DND-41 (cell line): Measurements from ENCODE around the gene SCRN3.

Experiments used
- ATAC-seq: fragments of 200-7000 bp; cut with Tn5 transposase; 3 replicates; pipeline ENCODE4 v1.9.1; 2021; ENCODE audit warnings: low read depth; ENCODE audit not compliant: insufficient read depth
- DNase-seq: peaks from one replicate; pipeline ENCODE4 v3.0.0-alpha.2; 2020
- H2AFZ ChIP-seq: 2 replicates; pipeline ENCODE4 v1.6.0; 2012; ENCODE audit warnings: low read depth, low read length
- H3K27ac ChIP-seq: 2 replicates; pipeline ENCODE4 v1.5.1; 2012; ENCODE audit warnings: low read length, inconsistent platforms
- H3K27me3 ChIP-seq: fragments of 200-600 bp; sonication (generic); 2 replicates; pipeline ENCODE4 v1.6.0; 2012; ENCODE audit warnings: low read length, mild to moderate bottlenecking, inconsistent platforms; ENCODE audit not compliant: insufficient read depth, poor library complexity
- H3K36me3 ChIP-seq: 2 replicates; pipeline ENCODE4 v1.5.1; 2012; ENCODE audit warnings: low read length, inconsistent platforms; ENCODE audit not compliant: insufficient read depth
- H3K4me1 ChIP-seq: 2 replicates; pipeline ENCODE4 v1.5.1; 2012; ENCODE audit warnings: mild to moderate bottlenecking, low read length; ENCODE audit not compliant: insufficient read depth
- H3K4me2 ChIP-seq: 2 replicates; pipeline ENCODE4 v1.6.0; 2012; ENCODE audit warnings: mild to moderate bottlenecking, moderate library complexity, low read length, inconsistent platforms; ENCODE audit not compliant: insufficient read depth
- H3K4me3 ChIP-seq, 2 experiments: fragments of 200-600 bp in 1 of 2; shearing (Covaris generic) in 1 of 2; 2 replicates each; pipeline ENCODE4 v1.5.1; 2012 to 2016; ENCODE audit warnings: inconsistent platforms in 2 of 2, low read length in 2 of 2, mild to moderate bottlenecking in 2 of 2, low read depth in 1 of 2, moderate library complexity in 1 of 2
- H3K79me2 ChIP-seq: 2 replicates; pipeline ENCODE4 v1.6.0; 2012; ENCODE audit warnings: low read length, inconsistent platforms; ENCODE audit not compliant: insufficient read depth
- H3K9ac ChIP-seq: 2 replicates; pipeline ENCODE4 v1.6.0; 2012; ENCODE audit warnings: low read depth, mild to moderate bottlenecking, inconsistent platforms, low read length, moderate library complexity
- H3K9me3 ChIP-seq: 2 replicates; pipeline ENCODE4 v1.5.1; 2012; ENCODE audit warnings: low read length, moderate library complexity, mild to moderate bottlenecking, inconsistent platforms; ENCODE audit not compliant: insufficient read depth, severe bottlenecking
- H4K20me1 ChIP-seq: 2 replicates; pipeline ENCODE4 v1.6.0; 2012; ENCODE audit warnings: low read length; ENCODE audit not compliant: insufficient read depth
- CTCF ChIP-seq: IDR thresholded peaks from 2 replicates; pipeline ENCODE4 v1.5.1; 2012; ENCODE audit warnings: borderline replicate concordance, low read length, moderate library complexity, mild to moderate bottlenecking; ENCODE audit not compliant: poor library complexity, severe bottlenecking; ENCODE audit errors: extremely low read depth
- EZH2 ChIP-seq: IDR thresholded peaks from 3 replicates; pipeline ENCODE4 v1.6.1; 2012; ENCODE audit warnings: borderline replicate concordance, low read depth, mild to moderate bottlenecking, moderate library complexity, low read length, inconsistent platforms; ENCODE audit not compliant: severe bottlenecking

The SCRN3 gene

GRCh38 chr2:174428214-174428613 is 32.7 kb downstream of the SCRN3 start:
- no peaks in the 10 kb centered on the region for H3K9me3 ChIP-seq
- no peak for DNase-seq
- TF ChIP-seq CTCF (no peak), EZH2 (no peak)
- no peaks in the 10 kb centered on the region for H3K4me1 ChIP-seq
- no peak overlapping the region for H2AFZ ChIP-seq
- peaks cover 24% of the 10 kb centered on the region; the same call in 1 of the 2 replicates for H3K36me3 ChIP-seq
- H3K27ac ChIP-seq: no peak overlapping the region
- H3K4me2 ChIP-seq: no peak overlapping the region
- no peak overlapping the region for H3K9ac ChIP-seq
- H3K4me3 ChIP-seq: no peak overlapping the region
- no peaks in the 10 kb centered on the region for H4K20me1 ChIP-seq
- no peaks in the 10 kb centered on the region for H3K27me3 ChIP-seq
- ATAC-seq: no peak
- no peaks in the 10 kb centered on the region for H3K79me2 ChIP-seq

GRCh38 chr2:174430066-174430465 is 34.5 kb downstream of the SCRN3 start:
- Histone ChIP-seq H3K4me3 (no peak overlapping the region), H3K36me3 (peaks cover 14% of the 10 kb centered on the region; the same call in 1 of the 2 replicates), H3K79me2 (no peaks in the 10 kb centered on the region), H4K20me1 (no peaks in the 10 kb centered on the region), H2AFZ (no peak overlapping the region), H3K9me3 (no peaks in the 10 kb centered on the region), H3K4me2 (no peak overlapping the region), H3K4me1 (no peaks in the 10 kb centered on the region), H3K27ac (no peak overlapping the region), H3K9ac (no peak overlapping the region), H3K27me3 (no peaks in the 10 kb centered on the region)
- DNase-seq (no peak), ATAC-seq (no peak)
- TF ChIP-seq EZH2 (no peak), CTCF (no peak)

- H3K36me3 ChIP-seq: peaks cover 20% of the 10 kb centered on the region; the same call in 1 of the 2 replicates
- ATAC-seq (no peak), DNase-seq (no peak)
- H3K4me3 ChIP-seq: no peak overlapping the region
- no peak overlapping the region for H3K4me2 ChIP-seq
- no peaks in the 10 kb centered on the region for H4K20me1 ChIP-seq
- H3K9ac ChIP-seq: no peak overlapping the region
- no peaks in the 10 kb centered on the region for H3K4me1 ChIP-seq
- no peak overlapping the region for H3K27ac ChIP-seq
- H3K79me2 ChIP-seq: no peaks in the 10 kb centered on the region
- TF ChIP-seq EZH2 (no peak), CTCF (no peak)
- no peaks in the 10 kb centered on the region for H3K27me3 ChIP-seq
- H2AFZ ChIP-seq: no peak overlapping the region
- H3K9me3 ChIP-seq: no peaks in the 10 kb centered on the region
Measured at GRCh38 chr2:174431902-174432301, 36.4 kb downstream of the SCRN3 start.

- H3K4me1 ChIP-seq: no peaks in the 10 kb centered on the region
- H2AFZ ChIP-seq: no peak overlapping the region
- H3K4me2 ChIP-seq: no peak overlapping the region
- no peaks in the 10 kb centered on the region for H3K27me3 ChIP-seq
- H4K20me1 ChIP-seq: no peaks in the 10 kb centered on the region
- TF ChIP-seq CTCF: no peak
- no peak for TF ChIP-seq EZH2
- no peaks in the 10 kb centered on the region for H3K79me2 ChIP-seq
- ATAC-seq (no peak), DNase-seq (no peak)
- no peak overlapping the region for H3K9ac ChIP-seq
- H3K4me3 ChIP-seq: no peak overlapping the region
- H3K36me3 ChIP-seq: 0 out of 2 replicates have a peak, but pooled peaks cover 6% of the 10 kb centered on the region
- no peaks in the 10 kb centered on the region for H3K9me3 ChIP-seq
- no peak overlapping the region for H3K27ac ChIP-seq
Measured at GRCh38 chr2:174436351-174436750, 40.8 kb downstream of the SCRN3 start.
